Erythroblast (primary cell): ENCODE data around the gene ADGRF4.
"Not testable (repeated sequence)": the region's sequence is repeated elsewhere in the genome, so short reads cannot be mapped to it uniquely, and the experiment has no call there.

Experiments
- DNase-seq, 2 experiments: peaks; one replicate each; lab custom pipeline; 2025; lab: John Stamatoyannopoulos, UW
- GATA1 ChIP-seq: IDR thresholded peaks from 2 replicates; pipeline ENCODE4 v1.6.1; 2011; ENCODE audit warnings: low read depth, mild to moderate bottlenecking, control low read depth, low read length, moderate library complexity
- POLR2A ChIP-seq: IDR thresholded peaks from 2 replicates; pipeline ENCODE4 v1.6.1; 2011; ENCODE audit warnings: mild to moderate bottlenecking, low read length

The ADGRF4 gene

GRCh38 chr6:47734831-47735481 is 36.6 kb downstream of the ADGRF4 start:
- TF ChIP-seq POLR2A (no peak), GATA1 (no peak)
- no peak for DNase-seq

GRCh38 chr6:47736083-47736700 is 37.8 kb downstream of the ADGRF4 start:
- TF ChIP-seq POLR2A (no peak), GATA1 (no peak)
- no peak for DNase-seq

GRCh38 chr6:47737406-47737805 is 39.0 kb downstream of the ADGRF4 start:
- no peak for DNase-seq
- no peak for TF ChIP-seq POLR2A

GRCh38 chr6:47740714-47741113 is 42.3 kb downstream of the ADGRF4 start:
- TF ChIP-seq POLR2A: no peak
- TF ChIP-seq GATA1: no peak

GRCh38 chr6:47741807-47742206 is 43.4 kb downstream of the ADGRF4 start:
- DNase-seq: no peak
- TF ChIP-seq GATA1 (no peak), POLR2A (no peak)

More at GRCh38 chr6:47740714-47741113, 42.3 kb downstream of the ADGRF4 start:
- no peak for DNase-seq

- no peak for DNase-seq
- TF ChIP-seq POLR2A (no peak), GATA1 (no peak)
Observed at GRCh38 chr6:47743744-47744143, 45.4 kb downstream of the ADGRF4 start.

- DNase-seq: not testable (repeated sequence)
Observed at GRCh38 chr6:47745269-47745668, 46.9 kb downstream of the ADGRF4 start.

- TF ChIP-seq GATA1 (no peak), POLR2A (no peak)
- DNase-seq: no peak
Observed at GRCh38 chr6:47749757-47750156, 51.4 kb downstream of the ADGRF4 start.

- no peak for DNase-seq
- TF ChIP-seq POLR2A: no peak
- no peak for TF ChIP-seq GATA1
Observed at GRCh38 chr6:47752801-47753200, 54.4 kb downstream of the ADGRF4 start.

GRCh38 chr6:47759364-47759763 is 61.0 kb downstream of the ADGRF4 start:
- TF ChIP-seq POLR2A (no peak), GATA1 (no peak)
- no peak for DNase-seq

- TF ChIP-seq GATA1: no peak
- no peak for TF ChIP-seq POLR2A
- no peak for DNase-seq
Observed at GRCh38 chr6:47762502-47762901, 64.1 kb downstream of the ADGRF4 start.

- TF ChIP-seq GATA1 (no peak), POLR2A (no peak)
- no peak for DNase-seq
Observed at GRCh38 chr6:47766445-47766844, 68.1 kb downstream of the ADGRF4 start.

GRCh38 chr6:47767102-47767501 is 68.7 kb downstream of the ADGRF4 start:
- no peak for TF ChIP-seq POLR2A
- TF ChIP-seq GATA1: no peak
- DNase-seq: no peak

- TF ChIP-seq POLR2A: no peak
- no peak for TF ChIP-seq GATA1
Observed at GRCh38 chr6:47769982-47770381, 71.6 kb downstream of the ADGRF4 start.

More at GRCh38 chr6:47769982-47770381, 71.6 kb downstream of the ADGRF4 start:
- DNase-seq: no peak
